Measurements from ENCODE around the gene ENOSF1. TPM values are rescaled to one million over a fixed set of nuclear protein-coding genes. Genes with fewer than 3 reads are reported as not detected.

ENOSF1 gene
- total and polyA plus RNA-seq, 8 donors, result 72.7 to 136 (median 119) TPM

DNA sequence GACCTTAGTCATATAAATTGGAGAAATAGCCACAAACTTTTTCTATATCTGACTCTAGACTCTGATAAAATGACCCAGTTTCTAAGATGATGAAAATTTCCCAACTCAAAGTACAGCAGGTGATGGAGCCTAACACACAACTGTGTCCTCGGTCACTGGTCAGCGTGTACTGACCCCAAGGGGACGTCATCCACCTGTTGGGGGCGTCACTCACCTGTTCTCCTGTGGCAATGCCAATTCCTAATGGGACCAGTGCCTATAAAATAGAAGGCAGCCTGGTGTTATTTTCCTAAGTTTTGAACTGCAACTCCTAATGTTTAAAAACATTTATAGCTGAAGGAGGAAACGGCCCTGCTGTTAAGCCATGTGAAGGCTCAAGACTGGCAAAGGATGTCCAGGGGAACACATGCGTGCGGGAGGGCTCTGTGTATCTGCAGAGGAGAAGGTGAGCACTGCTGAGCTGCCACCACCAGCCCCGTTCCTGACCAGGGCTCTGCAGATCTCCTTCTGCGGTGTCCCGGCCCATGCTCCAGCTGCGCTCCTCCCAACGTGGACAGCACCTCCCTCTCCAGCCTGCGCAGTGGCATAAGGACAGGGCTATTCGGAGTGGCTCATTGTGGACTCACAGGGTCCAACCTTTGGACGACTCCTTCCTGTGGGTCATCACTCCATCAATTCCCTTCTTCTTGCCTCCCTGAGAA lies 33.8 kb downstream of the ENOSF1 start:
- no peak for ATAC-seq
- peaks cover 0 to 94% of the 10 kb centered on the region in 2 donors for H3K36me3 ChIP-seq

DNA sequence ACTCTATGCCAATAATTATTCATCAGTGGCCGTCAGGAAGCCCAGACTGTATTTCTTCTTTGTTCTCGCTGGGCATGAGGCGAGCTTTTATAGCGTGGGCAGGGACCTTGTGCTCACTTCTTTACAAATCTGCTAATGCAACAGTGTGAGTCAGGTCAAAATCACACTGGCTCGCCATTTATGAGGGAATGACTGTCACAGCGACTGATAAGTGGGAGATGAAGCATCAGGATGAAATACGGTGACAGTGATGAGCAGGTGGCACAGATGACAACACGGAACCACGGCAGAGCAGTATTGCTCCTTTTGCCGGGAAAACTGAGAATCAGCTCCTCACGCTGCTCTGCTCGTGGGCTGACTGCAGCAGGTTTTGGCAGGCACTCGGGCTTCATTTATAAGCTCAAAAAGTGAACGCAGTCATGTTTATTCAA lies 34.5 kb downstream of the ENOSF1 start:
- H3K27ac ChIP-seq, result no peak overlapping the region
- DNase-seq (no peak), ATAC-seq (no peak)
- TF ChIP-seq, protein P1, sequence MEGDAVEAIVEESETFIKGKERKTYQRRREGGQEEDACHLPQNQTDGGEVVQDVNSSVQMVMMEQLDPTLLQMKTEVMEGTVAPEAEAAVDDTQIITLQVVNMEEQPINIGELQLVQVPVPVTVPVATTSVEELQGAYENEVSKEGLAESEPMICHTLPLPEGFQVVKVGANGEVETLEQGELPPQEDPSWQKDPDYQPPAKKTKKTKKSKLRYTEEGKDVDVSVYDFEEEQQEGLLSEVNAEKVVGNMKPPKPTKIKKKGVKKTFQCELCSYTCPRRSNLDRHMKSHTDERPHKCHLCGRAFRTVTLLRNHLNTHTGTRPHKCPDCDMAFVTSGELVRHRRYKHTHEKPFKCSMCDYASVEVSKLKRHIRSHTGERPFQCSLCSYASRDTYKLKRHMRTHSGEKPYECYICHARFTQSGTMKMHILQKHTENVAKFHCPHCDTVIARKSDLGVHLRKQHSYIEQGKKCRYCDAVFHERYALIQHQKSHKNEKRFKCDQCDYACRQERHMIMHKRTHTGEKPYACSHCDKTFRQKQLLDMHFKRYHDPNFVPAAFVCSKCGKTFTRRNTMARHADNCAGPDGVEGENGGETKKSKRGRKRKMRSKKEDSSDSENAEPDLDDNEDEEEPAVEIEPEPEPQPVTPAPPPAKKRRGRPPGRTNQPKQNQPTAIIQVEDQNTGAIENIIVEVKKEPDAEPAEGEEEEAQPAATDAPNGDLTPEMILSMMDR (IDR thresholded peaks at IDR 0.05), result no peak
- H3K9me3 ChIP-seq, result no peaks in the 10 kb centered on the region
- no peaks in the 10 kb centered on the region for H3K27me3 ChIP-seq
- peaks cover 0 to 94% of the 10 kb centered on the region in 2 donors for H3K36me3 ChIP-seq
- intact Hi-C loops (cut with DNase I), result no loop called here
- H3K4me1 ChIP-seq, result no peaks in the 10 kb centered on the region
- no peak overlapping the region for H3K4me3 ChIP-seq

More for the DNA sequence above, 33.8 kb downstream of the ENOSF1 start:
- no peak overlapping the region for H3K4me3 ChIP-seq
- no peaks in the 10 kb centered on the region for H3K27me3 ChIP-seq
- intact Hi-C loops (cut with DNase I), result no loop called here
- no peak for DNase-seq
- no peaks in the 10 kb centered on the region for H3K4me1 ChIP-seq
- no peaks in the 10 kb centered on the region for H3K9me3 ChIP-seq
- H3K27ac ChIP-seq, result no peak overlapping the region
- TF ChIP-seq, protein P1 (IDR thresholded peaks at IDR 0.05), result no peak

GRCh38 chr18:677145-677544 lies 35.3 kb downstream of the ENOSF1 start:
- H3K4me3 ChIP-seq, result no peak overlapping the region
- H3K27ac ChIP-seq, result no peak overlapping the region
- intact Hi-C loops (cut with DNase I), result no loop called here
- ATAC-seq, result no peak
- TF ChIP-seq, protein P1 (IDR thresholded peaks at IDR 0.05), result no peak
- H3K36me3 ChIP-seq, result peaks cover 0 to 97% of the 10 kb centered on the region in 2 donors
- H3K27me3 ChIP-seq, result no peaks in the 10 kb centered on the region
- no peaks in the 10 kb centered on the region for H3K4me1 ChIP-seq
- no peaks in the 10 kb centered on the region for H3K9me3 ChIP-seq
- DNase-seq, result no peak

DNA sequence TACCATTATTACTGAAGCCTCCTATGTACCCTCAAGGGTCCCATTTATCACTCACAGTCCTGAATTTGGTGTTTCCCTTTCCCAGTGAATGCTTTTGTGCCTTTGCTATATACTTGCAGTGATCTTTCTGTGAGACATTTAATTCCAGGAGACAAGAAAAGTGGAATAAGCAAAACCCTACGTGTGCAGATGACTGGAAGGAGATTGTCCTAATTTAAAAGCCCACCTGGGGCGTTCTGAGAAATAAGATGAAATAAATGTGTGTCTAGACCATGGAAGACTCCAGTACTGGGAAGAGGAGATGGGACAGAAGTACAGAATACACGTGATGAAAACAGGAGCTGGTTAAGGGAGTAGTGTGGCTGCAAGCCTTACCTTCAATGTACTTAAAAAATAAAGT lies 35.7 kb downstream of the ENOSF1 start:
- no peaks in the 10 kb centered on the region for H3K9me3 ChIP-seq
- H3K4me3 ChIP-seq, result no peak overlapping the region
- no peaks in the 10 kb centered on the region for H3K4me1 ChIP-seq
- ATAC-seq (no peak), DNase-seq (no peak)
- H3K27me3 ChIP-seq, result no peaks in the 10 kb centered on the region
- TF ChIP-seq, protein P1 (IDR thresholded peaks at IDR 0.05), result no peak
- intact Hi-C loops (cut with DNase I), result no loop called here
- no peak overlapping the region for H3K27ac ChIP-seq
- H3K36me3 ChIP-seq, result peaks cover 0 to 97% of the 10 kb centered on the region in 2 donors

GRCh38 chr18:676069-676468 lies 36.4 kb downstream of the ENOSF1 start:
- Histone ChIP-seq H3K9me3 (no peaks in the 10 kb centered on the region), H3K36me3 (peaks cover 0 to 97% of the 10 kb centered on the region in 2 donors), H3K4me3 (no peak overlapping the region), H3K4me1 (no peaks in the 10 kb centered on the region), H3K27me3 (no peaks in the 10 kb centered on the region), H3K27ac (no peak overlapping the region)
- ATAC-seq, result no peak
- TF ChIP-seq, protein P1 (IDR thresholded peaks at IDR 0.05), result no peak
- intact Hi-C loops (cut with DNase I), result no loop called here
- no peak for DNase-seq
